Measurements from ENCODE around the gene DMD.

DMD gene

GRCh38 chrX:31252133-31252532 lies 1959.2 kb downstream of the DMD start:
- no peak for DNase-seq

- DNase-seq: no peak
Measured at GRCh38 chrX:31251336-31251735, 1960.0 kb downstream of the DMD start.

DNA sequence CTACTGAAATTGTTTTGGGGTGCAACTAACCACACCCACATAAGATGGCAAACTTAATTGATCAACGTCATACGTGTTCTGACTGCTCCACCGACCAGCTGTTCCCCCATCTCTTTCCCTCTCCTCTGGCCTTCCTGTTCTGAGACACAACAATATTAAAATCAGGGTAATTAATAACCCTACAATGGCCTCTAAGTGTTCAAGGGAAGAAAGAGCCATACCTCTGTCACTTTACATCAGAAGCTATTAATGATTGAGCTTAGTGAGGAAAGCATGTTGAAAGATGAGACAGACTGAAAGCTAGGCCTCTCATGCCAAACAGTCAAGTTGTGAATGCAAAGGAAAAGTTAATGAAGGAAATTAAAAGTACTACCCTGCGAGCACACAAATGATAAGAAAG lies 1965.6 kb downstream of the DMD start:
- DNase-seq: no peak

- no peak for DNase-seq
Measured at GRCh38 chrX:31243804-31244203, 1967.5 kb downstream of the DMD start.

DNA sequence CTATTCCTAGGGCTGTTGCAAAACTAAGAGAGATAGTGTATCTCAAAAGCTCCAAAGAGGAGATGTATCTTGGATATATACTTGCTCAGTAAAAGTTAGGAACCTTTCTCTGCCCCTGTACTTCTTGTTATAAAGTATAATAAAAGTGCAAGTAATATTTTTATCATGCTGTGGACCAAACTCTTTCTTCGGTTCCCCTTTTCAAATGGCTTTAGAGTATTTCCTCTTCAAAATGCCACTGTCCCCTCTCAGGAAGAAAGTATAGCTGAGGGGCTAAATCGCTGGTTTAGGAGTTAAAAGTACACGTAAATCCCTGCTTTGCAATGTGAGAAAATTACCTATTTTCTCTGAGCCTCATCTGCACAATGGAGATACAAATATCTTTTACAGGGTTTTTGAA lies 1970.4 kb downstream of the DMD start:
- DNase-seq: no peak

DNA sequence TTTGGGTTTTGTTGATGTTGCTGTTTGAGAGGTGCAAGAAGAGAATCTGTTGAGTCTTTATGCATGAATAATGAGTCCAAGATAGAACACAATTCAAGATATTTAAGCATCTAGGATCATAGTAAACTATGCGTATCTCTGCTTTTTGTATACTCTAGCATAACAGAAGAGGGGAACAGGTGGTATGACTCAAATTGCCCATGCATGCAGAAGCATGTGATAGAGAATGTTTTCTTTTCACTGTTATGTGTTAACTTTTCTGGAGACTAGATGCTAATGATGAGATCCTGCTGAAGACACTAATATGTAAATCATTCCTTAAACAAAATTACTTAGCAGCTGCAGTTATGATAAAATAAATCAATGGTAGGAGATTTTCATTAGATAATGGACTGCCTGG lies 1974.2 kb downstream of the DMD start:
- DNase-seq: no peak

- no peak for DNase-seq
Measured at GRCh38 chrX:31236231-31236630, 1975.1 kb downstream of the DMD start.

GRCh38 chrX:31233941-31234496 lies 1977.3 kb downstream of the DMD start:
- no peak for DNase-seq

DNA sequence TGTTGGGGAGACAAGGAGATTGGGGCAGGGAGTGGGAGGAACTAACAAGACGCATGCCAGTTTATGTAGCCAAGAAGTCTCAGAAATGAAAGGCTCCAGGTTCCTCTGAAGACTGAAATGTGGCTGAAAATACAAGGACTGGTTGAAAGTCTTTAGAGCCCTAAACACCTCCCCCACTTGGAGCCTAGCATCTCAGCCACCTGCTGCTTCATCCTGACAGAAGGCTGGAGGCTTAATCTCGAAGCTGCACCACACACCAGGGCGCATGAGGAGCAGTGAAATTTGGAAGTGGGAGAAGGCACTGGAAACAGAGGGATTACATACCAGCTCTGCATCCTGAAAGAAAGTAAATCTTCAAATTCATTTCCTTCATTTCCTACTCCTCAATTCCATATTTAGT lies 1978.8 kb downstream of the DMD start:
- DNase-seq: no peak

DNA sequence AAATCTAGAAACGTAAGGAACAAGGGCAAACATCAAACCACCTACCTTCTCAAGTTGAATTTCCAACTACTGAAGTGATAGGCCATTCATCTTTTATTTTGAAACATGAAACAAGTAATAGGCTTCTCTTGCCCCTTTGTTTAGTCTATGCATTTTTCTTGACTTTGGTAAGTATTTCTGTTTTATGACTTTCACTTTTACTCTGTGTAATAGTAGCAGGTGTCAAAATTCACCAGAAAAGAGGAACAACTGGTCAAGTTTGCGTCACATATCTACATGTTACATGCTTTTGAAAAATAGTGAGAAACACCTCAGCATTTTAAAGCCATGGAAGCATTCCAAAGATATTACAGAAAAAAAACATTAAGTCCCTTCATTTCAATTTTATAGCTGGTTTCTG lies 1982.4 kb downstream of the DMD start:
- DNase-seq: no peak

DNA sequence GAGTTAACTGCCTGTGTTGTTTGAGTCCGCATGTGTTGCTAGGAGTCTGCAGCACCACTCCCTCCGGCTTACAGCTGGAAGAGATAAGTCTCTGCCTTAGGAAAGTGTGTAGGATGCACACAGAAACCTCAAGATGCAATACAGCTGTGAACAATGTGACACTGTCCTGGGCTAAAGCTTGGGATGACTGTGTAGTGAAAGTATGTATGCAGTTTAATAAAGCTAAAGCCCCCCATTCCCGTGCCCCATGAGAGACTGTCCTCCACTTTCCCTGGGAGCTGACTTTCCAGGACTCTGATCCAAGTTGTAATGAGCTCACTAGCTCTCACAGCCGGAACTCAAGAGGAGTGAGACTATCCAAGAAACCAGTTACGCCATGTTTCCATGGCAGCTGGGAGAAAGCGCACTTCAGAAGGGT lies 1982.9 kb downstream of the DMD start:
- DNase-seq: no peak

GRCh38 chrX:31227250-31227649 lies 1984.1 kb downstream of the DMD start:
- DNase-seq: no peak

GRCh38 chrX:31225819-31226218 lies 1985.5 kb downstream of the DMD start:
- no peak for DNase-seq

GRCh38 chrX:31224381-31225012 lies 1986.9 kb downstream of the DMD start:
- DNase-seq: no peak

DNA sequence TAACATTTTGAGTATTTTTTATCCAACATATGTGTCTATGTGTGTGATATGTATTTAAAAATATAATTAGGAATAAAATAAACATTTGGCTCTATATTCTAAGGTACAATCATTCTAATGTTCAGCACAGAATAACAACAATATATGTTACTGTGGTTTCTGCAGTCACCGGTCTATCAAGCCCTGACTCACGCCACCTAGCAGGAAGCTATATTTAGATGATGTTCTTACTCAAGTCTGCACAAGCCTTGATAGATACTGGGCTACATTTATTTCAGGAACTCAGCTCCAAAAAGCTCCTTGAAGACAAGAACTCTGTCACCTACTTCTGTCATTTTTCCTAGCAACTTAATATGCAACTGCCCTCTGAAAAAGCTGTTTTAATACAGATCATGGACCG lies 1987.5 kb downstream of the DMD start:
- no peak for DNase-seq

GRCh38 chrX:31222946-31223345 lies 1988.4 kb downstream of the DMD start:
- DNase-seq: no peak

DNA sequence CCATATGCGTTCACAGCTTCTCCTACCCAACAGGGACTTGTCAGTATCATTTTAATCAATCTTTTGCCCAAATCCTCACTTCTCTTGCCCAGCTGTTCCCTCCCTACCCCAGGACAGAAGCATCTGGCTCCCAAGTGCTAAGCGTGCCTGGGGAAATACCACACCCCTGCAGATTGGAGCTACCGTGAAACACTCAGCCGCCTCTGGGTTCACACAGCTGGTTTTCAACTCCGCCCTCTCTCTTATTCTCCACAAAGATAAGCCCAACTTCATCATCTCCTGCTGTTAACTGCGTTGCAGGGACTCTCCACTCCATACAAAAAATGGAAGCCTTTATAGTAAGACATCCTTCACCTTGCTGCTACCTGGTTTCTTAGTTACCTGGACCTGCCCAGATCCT lies 1992.2 kb downstream of the DMD start:
- DNase-seq: no peak

DNA sequence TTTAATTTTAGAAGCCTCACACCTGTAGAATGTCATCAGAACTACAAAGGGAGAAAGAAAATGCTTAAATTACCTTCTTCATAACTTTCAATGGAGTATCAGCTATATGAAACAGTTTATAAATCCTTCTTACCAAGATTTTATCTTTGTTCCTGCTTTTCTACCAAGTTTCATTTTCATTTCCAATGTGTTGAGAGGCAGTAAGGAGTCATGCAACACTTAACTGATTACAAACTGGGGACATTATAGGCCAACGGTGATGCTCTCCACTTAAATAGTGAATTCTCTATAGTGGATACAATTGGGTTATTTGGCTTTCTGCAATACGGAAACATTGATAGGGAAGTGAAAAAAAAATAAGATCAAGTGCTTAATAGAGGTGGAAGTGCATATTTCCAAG lies 1994.3 kb downstream of the DMD start:
- no peak for DNase-seq

GRCh38 chrX:31215277-31215815 lies 1996.0 kb downstream of the DMD start:
- DNase-seq: no peak

- no peak for DNase-seq
Measured at GRCh38 chrX:31213941-31214340, 1997.4 kb downstream of the DMD start.

- no peak for DNase-seq
Measured at GRCh38 chrX:31212856-31213748, 1998.2 kb downstream of the DMD start.

- no peak for DNase-seq
Measured at GRCh38 chrX:31209005-31209628, 2002.2 kb downstream of the DMD start.

- DNase-seq: no peak
Measured at GRCh38 chrX:31201503-31201902, 2009.8 kb downstream of the DMD start.

All from CD4-positive, alpha-beta T cell treated with Interleukin-10 for 1 hour (primary cell).